Measurements from ENCODE around the gene THEM5.
"Not testable (repeated sequence)": the region's sequence is repeated elsewhere in the genome, so short reads cannot be mapped to it uniquely, and the experiment has no call there.

The THEM5 gene, protein sequence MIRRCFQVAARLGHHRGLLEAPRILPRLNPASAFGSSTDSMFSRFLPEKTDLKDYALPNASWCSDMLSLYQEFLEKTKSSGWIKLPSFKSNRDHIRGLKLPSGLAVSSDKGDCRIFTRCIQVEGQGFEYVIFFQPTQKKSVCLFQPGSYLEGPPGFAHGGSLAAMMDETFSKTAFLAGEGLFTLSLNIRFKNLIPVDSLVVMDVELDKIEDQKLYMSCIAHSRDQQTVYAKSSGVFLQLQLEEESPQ

DNA sequence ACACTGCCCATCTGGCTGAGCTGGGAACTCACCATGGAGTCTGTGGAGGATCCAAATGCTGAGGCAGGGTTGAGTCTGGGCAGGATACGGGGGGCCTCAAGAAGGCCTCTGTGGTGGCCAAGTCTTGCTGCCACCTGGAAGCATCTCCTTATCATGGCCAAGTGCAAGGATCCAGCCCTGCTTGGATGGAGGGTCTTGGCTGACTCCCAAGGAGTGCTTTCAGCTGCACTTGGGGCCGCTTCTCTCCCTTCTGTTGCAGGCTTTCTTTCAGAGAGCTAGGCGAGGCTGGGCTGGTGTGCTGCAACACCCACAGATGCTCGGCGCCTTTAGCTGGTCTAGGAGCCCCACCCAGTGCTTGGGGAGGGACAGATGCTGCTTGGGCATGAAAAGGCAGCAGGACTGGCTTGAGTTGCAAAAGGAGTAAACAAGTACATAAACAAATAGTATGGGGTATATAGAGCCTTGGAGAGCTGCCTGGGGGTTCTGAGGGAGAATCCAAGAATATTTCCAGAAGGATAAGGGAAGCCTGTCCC lies at the start of gene THEM5:
Gene THEM5 (minus strand): TSS at position 302 of the 533 bp plus-strand sequence. CDS start 147 bp downstream, at position 155.
- no peak for TF ChIP-seq EZH2 (IDR thresholded peaks at IDR 0.05)
- no peak for TF ChIP-seq POLR2AphosphoS5 (IDR thresholded peaks at IDR 0.05; ENCODE audit: borderline replicate concordance, low read depth, low read length)
- no peak for TF ChIP-seq FOXP2 (optimal IDR thresholded peaks at IDR 0.05; ENCODE audit: control extremely low read depth, extremely low read length, insufficient read depth)
- Histone ChIP-seq H3K36me3 (ENCODE audit: insufficient read depth, low read length) (no peaks in the 10 kb centered on the region), H3K27ac (no peak within 1 kb of the TSS), H3K4me3 (no peak within 1 kb of the TSS), H3K9ac (ENCODE audit: insufficient read length) (no peak within 1 kb of the TSS), H3K9me3 (ENCODE audit: low read depth, low read length) (no peaks in the 10 kb centered on the region)
- DNase-seq (ENCODE audit: low read depth, low spot score): no peak

- no peak overlapping the region for H3K4me3 ChIP-seq
- no peak for DNase-seq (ENCODE audit: low read depth, low spot score)
- H3K9me3 ChIP-seq (ENCODE audit: low read depth, low read length): no peaks in the 10 kb centered on the region; the same call in 1 of the 2 replicates
- H3K27ac ChIP-seq: no peak overlapping the region
- H3K9ac ChIP-seq (ENCODE audit: insufficient read length): no peak overlapping the region
- no peaks in the 10 kb centered on the region for H3K36me3 ChIP-seq (ENCODE audit: insufficient read depth, low read length)
- TF ChIP-seq FOXP2 (optimal IDR thresholded peaks at IDR 0.05; ENCODE audit: control extremely low read depth, extremely low read length, insufficient read depth) (no peak), EZH2 (IDR thresholded peaks at IDR 0.05) (no peak), POLR2AphosphoS5 (IDR thresholded peaks at IDR 0.05; ENCODE audit: borderline replicate concordance, low read depth, low read length) (no peak)
These were observed 49.3 kb upstream of the THEM5 start for GRCh38 chr1:151902858-151903257.

- DNase-seq (ENCODE audit: low read depth, low spot score); H3K9me3 ChIP-seq (ENCODE audit: low read depth, low read length); H3K9ac ChIP-seq (ENCODE audit: insufficient read length); H3K4me3 ChIP-seq; H3K36me3 ChIP-seq (ENCODE audit: insufficient read depth, low read length); H3K27ac ChIP-seq: not testable (repeated sequence)
These were observed 47.3 kb upstream of the THEM5 start for GRCh38 chr1:151900804-151901203.

GRCh38 chr1:151898519-151898991 lies 45.0 kb upstream of the THEM5 start:
- Histone ChIP-seq H3K27ac (no peak overlapping the region), H3K9me3 (ENCODE audit: low read depth, low read length) (no peaks in the 10 kb centered on the region; the same call in 1 of the 2 replicates), H3K4me3 (no peak overlapping the region), H3K9ac (ENCODE audit: insufficient read length) (no peak overlapping the region), H3K36me3 (ENCODE audit: insufficient read depth, low read length) (no peaks in the 10 kb centered on the region)
- DNase-seq (ENCODE audit: low read depth, low spot score): no peak
- TF ChIP-seq EZH2 (IDR thresholded peaks at IDR 0.05): no peak
- TF ChIP-seq FOXP2 (optimal IDR thresholded peaks at IDR 0.05; ENCODE audit: control extremely low read depth, extremely low read length, insufficient read depth): no peak
- TF ChIP-seq POLR2AphosphoS5 (IDR thresholded peaks at IDR 0.05; ENCODE audit: borderline replicate concordance, low read depth, low read length): no peak

DNA sequence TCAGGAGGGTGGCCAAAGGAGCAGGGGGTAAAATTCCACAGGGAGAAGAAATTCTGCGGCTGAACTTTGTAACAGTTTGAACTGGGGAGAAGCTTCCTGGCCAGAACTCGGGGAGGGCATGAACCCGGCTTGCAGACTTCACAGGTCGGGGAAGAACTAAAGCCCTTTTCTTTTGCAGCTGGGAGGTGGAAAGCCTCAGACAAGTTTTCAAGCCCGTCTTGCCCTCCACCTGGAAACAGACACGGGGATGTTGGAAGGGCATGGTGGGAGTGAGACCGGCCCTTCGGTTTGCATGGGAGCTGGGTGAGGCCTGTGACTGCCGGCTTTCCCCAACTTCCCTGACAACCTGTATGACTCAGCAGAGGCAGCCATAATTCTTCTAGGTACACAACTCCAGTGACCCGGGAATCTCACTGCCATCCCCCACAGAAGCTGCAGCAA lies 44.5 kb upstream of the THEM5 start:
- no peak for TF ChIP-seq POLR2AphosphoS5 (IDR thresholded peaks at IDR 0.05; ENCODE audit: borderline replicate concordance, low read depth, low read length)
- no peak overlapping the region for H3K9ac ChIP-seq (ENCODE audit: insufficient read length)
- no peaks in the 10 kb centered on the region; the same call in 1 of the 2 replicates for H3K9me3 ChIP-seq (ENCODE audit: low read depth, low read length)
- no peaks in the 10 kb centered on the region for H3K36me3 ChIP-seq (ENCODE audit: insufficient read depth, low read length)
- no peak overlapping the region for H3K4me3 ChIP-seq
- DNase-seq (ENCODE audit: low read depth, low spot score): no peak
- no peak overlapping the region for H3K27ac ChIP-seq

DNA sequence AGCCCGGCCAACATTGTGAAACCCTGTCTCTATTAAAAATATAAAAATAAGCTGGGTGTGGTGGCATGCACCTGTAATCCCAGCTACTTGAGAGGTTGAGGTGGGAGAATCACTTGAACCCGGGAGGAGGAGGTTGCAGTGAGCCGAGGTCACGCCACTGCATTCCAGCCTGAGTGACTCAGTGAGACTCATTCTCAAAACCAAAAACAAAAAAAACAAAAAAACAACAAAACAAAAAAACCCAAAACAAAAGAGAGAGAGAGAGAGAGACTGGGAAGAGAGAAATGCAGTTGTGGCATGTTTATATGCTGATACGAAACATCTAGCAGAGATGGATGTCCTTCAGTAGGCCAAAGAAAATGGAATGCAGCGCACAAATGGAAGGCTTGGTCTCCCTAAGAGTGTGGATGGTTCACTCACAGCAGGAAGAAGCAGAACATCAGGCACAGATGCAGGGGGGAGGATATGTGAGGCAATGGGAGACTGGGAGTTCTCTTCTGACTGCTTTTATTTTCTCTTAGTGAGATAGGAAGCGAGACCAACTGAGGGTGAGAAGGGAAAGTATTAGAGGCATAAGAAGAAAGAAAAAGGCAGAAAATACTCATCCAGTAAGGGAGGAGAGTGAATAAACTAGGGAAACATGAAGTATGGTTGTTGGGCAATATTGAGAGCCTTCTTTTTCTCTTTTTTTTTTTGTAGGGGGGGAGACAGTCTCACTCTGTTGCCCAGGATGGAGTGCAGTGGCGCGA lies 39.8 kb upstream of the THEM5 start:
- H3K9me3 ChIP-seq (ENCODE audit: low read depth, low read length): no peaks in the 10 kb centered on the region
- no peak overlapping the region for H3K4me3 ChIP-seq
- no peaks in the 10 kb centered on the region for H3K36me3 ChIP-seq (ENCODE audit: insufficient read depth, low read length)
- no peak overlapping the region for H3K9ac ChIP-seq (ENCODE audit: insufficient read length)
- TF ChIP-seq FOXP2 (optimal IDR thresholded peaks at IDR 0.05; ENCODE audit: control extremely low read depth, extremely low read length, insufficient read depth): no peak
- no peak for TF ChIP-seq POLR2AphosphoS5 (IDR thresholded peaks at IDR 0.05; ENCODE audit: borderline replicate concordance, low read depth, low read length)
- TF ChIP-seq EZH2 (IDR thresholded peaks at IDR 0.05): no peak
- no peak for DNase-seq (ENCODE audit: low read depth, low spot score)
- no peak overlapping the region for H3K27ac ChIP-seq

DNA sequence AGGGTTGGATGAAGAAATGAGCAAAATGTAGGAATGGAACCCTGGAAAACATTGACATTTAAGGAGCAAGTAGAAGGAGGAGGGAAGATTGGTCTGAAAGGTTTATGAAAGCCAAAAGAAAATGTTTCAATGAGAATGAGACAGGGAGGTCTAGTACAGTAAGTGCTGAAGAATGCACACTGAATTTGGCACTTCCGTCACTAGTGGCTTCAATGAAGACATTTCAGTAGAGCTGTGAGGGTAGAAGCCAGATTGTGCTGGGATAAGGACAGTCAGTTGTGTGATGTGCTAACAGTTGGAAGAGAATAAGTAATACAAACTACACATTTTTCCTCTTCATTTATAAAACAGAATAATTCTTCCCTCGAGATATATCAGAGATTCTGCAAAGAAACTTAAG lies 38.7 kb upstream of the THEM5 start:
- no peak for DNase-seq (ENCODE audit: low read depth, low spot score)
- TF ChIP-seq FOXP2 (optimal IDR thresholded peaks at IDR 0.05; ENCODE audit: control extremely low read depth, extremely low read length, insufficient read depth) (no peak), POLR2AphosphoS5 (IDR thresholded peaks at IDR 0.05; ENCODE audit: borderline replicate concordance, low read depth, low read length) (no peak), EZH2 (IDR thresholded peaks at IDR 0.05) (no peak)
- Histone ChIP-seq H3K9ac (ENCODE audit: insufficient read length) (no peak overlapping the region), H3K36me3 (ENCODE audit: insufficient read depth, low read length) (no peaks in the 10 kb centered on the region), H3K27ac (no peak overlapping the region), H3K4me3 (no peak overlapping the region), H3K9me3 (ENCODE audit: low read depth, low read length) (no peaks in the 10 kb centered on the region)

DNA sequence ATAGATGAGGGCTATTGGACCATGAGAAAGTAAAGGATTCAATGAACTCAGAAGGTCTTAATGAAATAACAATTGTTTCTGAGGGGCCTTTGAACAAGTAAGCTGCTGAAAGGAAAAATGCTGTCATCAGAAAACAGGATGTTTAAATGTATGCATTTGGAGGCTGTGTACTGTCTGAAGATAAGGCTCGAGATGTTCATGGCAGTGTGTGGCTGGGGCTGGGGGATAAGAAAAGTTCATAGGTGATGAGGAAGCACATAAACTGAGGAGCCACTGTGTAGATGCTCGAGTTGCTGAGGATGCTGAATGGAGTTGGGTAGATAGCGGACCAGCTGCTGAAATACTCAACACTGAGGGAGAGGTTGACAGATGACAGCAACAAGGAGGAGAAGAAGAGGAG lies 38.0 kb upstream of the THEM5 start:
- H3K9me3 ChIP-seq (ENCODE audit: low read depth, low read length): no peaks in the 10 kb centered on the region
- no peak overlapping the region for H3K27ac ChIP-seq
- no peak overlapping the region for H3K9ac ChIP-seq (ENCODE audit: insufficient read length)
- no peak overlapping the region for H3K4me3 ChIP-seq
- no peak for TF ChIP-seq POLR2AphosphoS5 (IDR thresholded peaks at IDR 0.05; ENCODE audit: borderline replicate concordance, low read depth, low read length)
- TF ChIP-seq FOXP2 (optimal IDR thresholded peaks at IDR 0.05; ENCODE audit: control extremely low read depth, extremely low read length, insufficient read depth): no peak
- no peak for DNase-seq (ENCODE audit: low read depth, low spot score)
- H3K36me3 ChIP-seq (ENCODE audit: insufficient read depth, low read length): no peaks in the 10 kb centered on the region
